Common myeloid progenitor, CD34-positive (primary cell): ENCODE data around the gene RAB15.

ENCODE experiments used
- CTCF ChIA-PET: fragments of 350-600 bp; sonication (Branson Sonifier 250); formaldehyde crosslinking; loops from one replicate; lab custom pipeline; 2021; ENCODE audit warnings: antibody characterized with exemption; lab: Charles Lee
- POLR2A ChIA-PET: fragments of 350-600 bp; sonication (Branson Sonifier 250); formaldehyde crosslinking; loops from one replicate; lab custom pipeline; 2021; ENCODE audit warnings: antibody characterized with exemption; lab: Charles Lee
- DNase-seq, 3 donors: peaks; one replicate each; pipeline versions ENCODE4 v3.0.0 to v3.0.0-alpha.2; 2013
- H3K27ac ChIP-seq, 2 experiments: 1 replicate in 1 of 2; 2 replicates in 1 of 2; pipeline ENCODE4 v1.7.0; 2013; ENCODE audit warnings: inconsistent platforms in 2 of 2, low read length in 2 of 2, mild to moderate bottlenecking in 2 of 2, low read depth in 1 of 2, moderate library complexity in 1 of 2; ENCODE audit not compliant: severe bottlenecking in 2 of 2, insufficient read depth in 1 of 2, poor library complexity in 1 of 2
- H3K27me3 ChIP-seq, 5 experiments: replicated peaks in 2 of 5; 1 replicate in 3 of 5; 2 replicates in 2 of 5; pipeline versions ENCODE4 v1.6.1 to v1.7.0; 2013; ENCODE audit warnings: low read length in 4 of 5, mild to moderate bottlenecking in 2 of 5, moderate library complexity in 2 of 5, inconsistent platforms in 1 of 5; ENCODE audit not compliant: insufficient read depth in 5 of 5, control insufficient read depth in 4 of 5
- H3K36me3 ChIP-seq, 4 experiments: 1 replicate in 2 of 4; 2 replicates in 2 of 4; pipeline versions ENCODE4 v1.6.1 to v1.7.0; 2013; ENCODE audit warnings: low read length in 3 of 4, control low read depth in 1 of 4, mild to moderate bottlenecking in 1 of 4; ENCODE audit not compliant: control insufficient read depth in 4 of 4, insufficient read depth in 4 of 4
- H3K4me1 ChIP-seq, 4 experiments: 1 replicate in 3 of 4; 2 replicates in 1 of 4; pipeline versions ENCODE4 v1.6.1 to v1.7.1; 2013; ENCODE audit warnings: low read length in 3 of 4, mild to moderate bottlenecking in 3 of 4, control low read depth in 1 of 4, inconsistent platforms in 1 of 4, moderate library complexity in 1 of 4; ENCODE audit not compliant: control insufficient read depth in 4 of 4, insufficient read depth in 4 of 4; ENCODE audit errors: control extremely low read depth in 1 of 4
- H3K4me3 ChIP-seq, 7 experiments: 1 replicate in 4 of 7; 2 replicates in 3 of 7; pipeline versions ENCODE4 v1.5.1 to v1.7.0; 2013; ENCODE audit warnings: mild to moderate bottlenecking in 7 of 7, low read length in 6 of 7, moderate library complexity in 6 of 7, inconsistent platforms in 2 of 7, low read depth in 2 of 7, control low read depth in 1 of 7; ENCODE audit not compliant: insufficient read depth in 4 of 7, control insufficient read depth in 1 of 7; ENCODE audit errors: extremely low read depth in 1 of 7
- H3K9me3 ChIP-seq, 5 experiments: 1 replicate in 4 of 5; 2 replicates in 1 of 5; pipeline versions ENCODE4 v1.6.1 to v1.7.1; 2013; ENCODE audit warnings: low read length in 4 of 5, mild to moderate bottlenecking in 2 of 5, inconsistent platforms in 1 of 5, low read depth in 1 of 5, moderate library complexity in 1 of 5; ENCODE audit not compliant: control insufficient read depth in 4 of 5, insufficient read depth in 2 of 5; ENCODE audit errors: control extremely low read depth in 1 of 5
- WGBS: methylation state at CpG from one replicate; pipeline ENCODE4 v1.1.5; 2013; ENCODE audit not compliant: insufficient coverage; 5-methylcytosine and 5-hydroxymethylcytosine counted together

The RAB15 gene

GRCh38 chr14:64953310-64953654 lies 18.9 kb downstream of the RAB15 start:
- peaks cover 0 to 20% (median 7%) of the 10 kb centered on the region in 4 experiments for H3K36me3 ChIP-seq
- POLR2A ChIA-PET = no interaction called here
- no peak overlapping the region for H3K4me3 ChIP-seq
- no peak overlapping the region for H3K27ac ChIP-seq
- no peaks in the 10 kb centered on the region for H3K4me1 ChIP-seq
- CTCF ChIA-PET = interaction anchor here (0.7 to 2.1 kb wide), 7 partner anchors 9 to 66 kb away, joined by 3 to 5 read pairs (median 4); no protein-coding TSS in a partner anchor
- H3K9me3 ChIP-seq = no peaks in the 10 kb centered on the region
- H3K27me3 ChIP-seq = no peaks in the 10 kb centered on the region
- DNase-seq = no peak
- WGBS = 95% methylated on average over 8 of the region's 8 CpGs

DNA sequence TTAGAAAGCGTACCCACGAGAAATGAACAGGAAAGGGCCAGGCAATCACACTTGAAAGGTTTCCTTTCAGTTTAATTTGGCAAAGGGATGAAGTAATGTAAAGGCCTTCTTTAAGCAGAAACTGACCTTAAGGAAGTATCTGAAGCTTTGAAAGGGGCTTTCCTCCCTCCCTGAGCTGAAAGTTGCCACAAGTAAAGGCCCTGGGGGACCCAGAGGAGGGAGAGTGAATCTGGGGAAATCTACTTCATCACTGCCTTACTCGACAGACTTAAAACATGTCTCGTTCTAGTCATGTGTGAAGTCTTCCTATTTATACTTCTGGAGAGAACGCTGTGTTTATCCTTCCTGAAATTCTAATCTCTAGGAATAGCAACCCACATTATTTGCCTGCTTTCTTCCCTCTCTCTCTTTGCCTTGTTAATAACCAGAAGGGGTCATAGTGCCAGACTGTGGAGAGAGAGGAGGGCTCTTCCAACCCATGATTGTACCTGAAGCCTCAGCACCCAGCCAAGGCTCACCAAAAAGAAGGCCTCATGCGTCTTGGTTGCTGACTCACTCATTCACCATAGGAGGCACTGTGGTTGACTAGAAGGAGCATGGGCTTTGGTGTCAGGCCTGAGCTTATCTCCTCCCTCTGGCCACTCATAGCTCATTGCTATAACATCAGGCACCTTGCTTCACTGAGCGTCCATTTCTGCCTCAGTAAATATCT lies 19.4 kb downstream of the RAB15 start:
- no peak overlapping the region for H3K4me3 ChIP-seq
- ChIA-PET CTCF (interaction anchor here (0.7 to 2.1 kb wide), 5 partner anchors 12 to 42 kb away, joined by 3 to 5 read pairs (median 4); no protein-coding TSS in a partner anchor), POLR2A (no interaction called here)
- DNase-seq = peak in 2 of 3 donors; percentile 19 to 23
- WGBS = 89% methylated on average over 7 of the region's 7 CpGs
- no peaks in the 10 kb centered on the region for H3K4me1 ChIP-seq
- H3K27ac ChIP-seq = no peak overlapping the region
- H3K9me3 ChIP-seq = no peaks in the 10 kb centered on the region
- no peaks in the 10 kb centered on the region for H3K27me3 ChIP-seq
- H3K36me3 ChIP-seq = peaks cover 0 to 20% (median 10%) of the 10 kb centered on the region in 4 experiments

DNA sequence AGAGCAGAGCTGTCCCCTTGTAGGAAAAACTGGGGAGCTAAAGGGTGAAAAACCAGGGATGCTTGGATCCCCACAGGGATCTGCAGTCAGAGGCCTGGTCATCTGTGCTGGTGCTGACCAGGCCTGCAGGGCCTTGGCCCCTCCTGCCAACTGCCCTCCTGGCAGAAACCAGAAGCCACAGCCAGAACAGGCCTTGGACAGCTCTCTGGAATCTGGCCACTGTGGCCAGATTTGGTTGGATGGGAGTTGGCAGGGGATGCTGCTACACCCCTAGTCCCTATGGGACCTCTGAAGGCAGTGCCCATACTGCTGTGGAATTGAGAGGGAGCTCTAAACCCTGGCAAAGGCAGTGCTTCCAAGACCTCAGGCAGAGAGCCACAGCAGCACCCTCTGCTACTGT lies 20.4 kb downstream of the RAB15 start:
- H3K4me1 ChIP-seq = peaks cover 0 to 3% (median under 1%) of the 10 kb centered on the region in 4 experiments
- peaks cover 0 to 24% (median 9%) of the 10 kb centered on the region in 4 experiments for H3K36me3 ChIP-seq
- POLR2A ChIA-PET = no interaction called here

DNA sequence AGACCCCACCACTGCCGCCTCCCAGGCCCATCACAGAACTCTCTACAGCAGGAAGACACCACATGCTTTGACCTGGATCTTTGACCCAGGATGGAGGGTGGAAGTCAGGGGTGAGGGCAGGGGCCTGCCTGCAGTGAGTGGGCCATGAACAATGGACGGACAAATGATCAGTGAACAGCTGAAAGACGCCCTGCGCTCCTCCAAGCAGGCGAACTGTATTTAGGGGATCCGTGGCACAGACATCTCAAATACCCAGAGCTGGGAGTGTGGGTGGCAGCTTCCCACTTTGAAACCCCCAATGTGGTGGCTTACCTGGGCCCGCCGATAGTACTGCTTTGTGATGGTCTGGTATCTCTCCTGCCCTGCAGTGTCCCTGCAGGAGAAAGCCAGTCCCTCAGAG lies 20.8 kb downstream of the RAB15 start:
- H3K4me3 ChIP-seq = no peak overlapping the region
- peaks cover 0 to 24% (median 11%) of the 10 kb centered on the region in 4 experiments for H3K36me3 ChIP-seq
- POLR2A ChIA-PET = no interaction called here
- H3K27me3 ChIP-seq = no peaks in the 10 kb centered on the region
- WGBS = 94% methylated on average over 7 of the region's 8 CpGs
- H3K9me3 ChIP-seq = no peaks in the 10 kb centered on the region
- CTCF ChIA-PET = interaction anchor here (1.0 to 1.5 kb wide), 4 partner anchors 7 to 35 kb away, joined by 3 to 4 read pairs (median 4); partner anchors contain the start of gene FNTB
- no peak overlapping the region for H3K27ac ChIP-seq
- DNase-seq = no peak
- H3K4me1 ChIP-seq = peaks cover 0 to 6% (median 2%) of the 10 kb centered on the region in 4 experiments

More for the DNA sequence above, 20.4 kb downstream of the RAB15 start:
- no peaks in the 10 kb centered on the region for H3K9me3 ChIP-seq
- H3K27ac ChIP-seq = no peak overlapping the region
- no peak overlapping the region for H3K4me3 ChIP-seq
- CTCF ChIA-PET = interaction anchor here (1.0 to 1.3 kb wide), 3 partner anchors 9 to 35 kb away, joined by 3 to 4 read pairs (median 3); partner anchors contain the start of gene FNTB
- H3K27me3 ChIP-seq = no peaks in the 10 kb centered on the region
- DNase-seq = no peak

GRCh38 chr14:64950889-64951288 lies 21.2 kb downstream of the RAB15 start:
- no peaks in the 10 kb centered on the region for H3K27me3 ChIP-seq
- H3K36me3 ChIP-seq = peaks cover 0 to 25% (median 12%) of the 10 kb centered on the region in 4 experiments
- WGBS = 100% methylated on average over 1 of the region's 8 CpGs
- DNase-seq = no peak
- H3K4me1 ChIP-seq = peaks cover 0 to 6% (median 2%) of the 10 kb centered on the region in 4 experiments
- H3K4me3 ChIP-seq = no peak overlapping the region
- CTCF ChIA-PET = interaction anchor here (1.0 to 1.5 kb wide), 4 partner anchors 8 to 36 kb away, joined by 3 to 4 read pairs (median 4); partner anchors contain the start of gene FNTB
- POLR2A ChIA-PET = no interaction called here
- no peak overlapping the region for H3K27ac ChIP-seq
- H3K9me3 ChIP-seq = no peaks in the 10 kb centered on the region

- POLR2A ChIA-PET = interaction anchor here (0.6 kb wide), 2 partner anchors 10 to 466 kb away, joined by 3 read pairs; no protein-coding TSS in a partner anchor
- WGBS = 97% methylated on average over 6 of the region's 8 CpGs
- DNase-seq = no peak
- Histone ChIP-seq H3K9me3 (no peaks in the 10 kb centered on the region), H3K4me1 (peaks cover 1 to 12% (median 9%) of the 10 kb centered on the region in 4 experiments), H3K27ac (no peak overlapping the region), H3K36me3 (peaks cover 0 to 32% (median 15%) of the 10 kb centered on the region in 4 experiments), H3K27me3 (no peaks in the 10 kb centered on the region), H3K4me3 (no peak overlapping the region)
- CTCF ChIA-PET = interaction anchor here (0.7 to 1.8 kb wide), 3 partner anchors 13 to 147 kb away, joined by 3 to 6 read pairs (median 4); no protein-coding TSS in a partner anchor
Measured at GRCh38 chr14:64948612-64949210, 23.4 kb downstream of the RAB15 start.
